D721Med (cell line): Measurements from ENCODE around the gene PAK4.

Source experiments
- DNase-seq: peaks from one replicate; pipeline ENCODE4 v3.0.0; 2011; ENCODE audit warnings: low spot score; ENCODE audit not compliant: insufficient read length
- FAIRE-seq: peaks from 2 replicates; lab custom pipeline; 2011; peaks lifted over from hg19 to GRCh38; lab: Jason Lieb, UNC
- CTCF ChIP-seq: IDR thresholded peaks from 2 replicates; pipeline ENCODE4 v1.5.1; 2012; ENCODE audit warnings: mild to moderate bottlenecking, control low read depth; ENCODE audit not compliant: insufficient read depth; ENCODE audit errors: missing control alignments

PAK4 gene

GRCh38 chr19:39132344-39132969 is 6.9 kb downstream of the PAK4 start:
- no peak for TF ChIP-seq CTCF
- DNase-seq (peak; percentile 24), FAIRE-seq (no peak)

GRCh38 chr19:39133431-39134270 is 8.1 kb downstream of the PAK4 start:
- FAIRE-seq (no peak), DNase-seq (peak; percentile 80)
- no peak for TF ChIP-seq CTCF

- DNase-seq (no peak), FAIRE-seq (no peak)
- no peak for TF ChIP-seq CTCF
Observed at GRCh38 chr19:39135701-39136100, 10.1 kb downstream of the PAK4 start.

- no peak for TF ChIP-seq CTCF
- no peak for FAIRE-seq
- DNase-seq = no peak
Observed at GRCh38 chr19:39136225-39136940, 10.8 kb downstream of the PAK4 start.

GRCh38 chr19:39137131-39137530 is 11.5 kb downstream of the PAK4 start:
- no peak for TF ChIP-seq CTCF
- DNase-seq (no peak), FAIRE-seq (no peak)

- no peak for TF ChIP-seq CTCF
- FAIRE-seq (no peak), DNase-seq (peak; percentile 63)
Observed at GRCh38 chr19:39138221-39139211, 12.9 kb downstream of the PAK4 start.
